ENCODE data around the gene ADD3. TPM values are rescaled to one million over a fixed set of nuclear protein-coding genes. Genes with fewer than 3 reads are reported as not detected.
A peak's percentile ranks its signal among the peaks of the same experiment; 100 is the strongest.

The ADD3 gene
- total and polyA plus RNA-seq, 9 donors = 65.3 to 110 (median 81.0) TPM

DNA sequence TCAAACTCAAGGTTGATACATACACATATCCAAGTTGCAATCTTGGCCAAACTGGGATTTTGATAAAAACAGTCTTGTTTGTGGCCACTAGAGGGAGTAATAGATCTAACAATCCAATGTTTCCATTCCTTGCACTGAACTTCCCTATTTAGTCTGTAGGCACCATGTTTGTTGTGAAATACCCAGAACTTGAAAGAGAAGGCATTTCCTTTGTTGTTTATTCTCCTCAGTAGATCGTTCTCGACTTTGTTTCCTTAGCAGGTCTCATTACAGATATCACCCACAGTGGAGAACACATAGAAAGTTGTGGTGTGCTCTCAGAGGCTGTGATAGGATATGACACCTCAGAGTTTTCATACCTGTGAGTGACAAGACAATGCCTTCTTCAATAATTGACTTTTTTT lies 129.4 kb downstream of the ADD3 start:
- TF ChIP-seq, protein P1, sequence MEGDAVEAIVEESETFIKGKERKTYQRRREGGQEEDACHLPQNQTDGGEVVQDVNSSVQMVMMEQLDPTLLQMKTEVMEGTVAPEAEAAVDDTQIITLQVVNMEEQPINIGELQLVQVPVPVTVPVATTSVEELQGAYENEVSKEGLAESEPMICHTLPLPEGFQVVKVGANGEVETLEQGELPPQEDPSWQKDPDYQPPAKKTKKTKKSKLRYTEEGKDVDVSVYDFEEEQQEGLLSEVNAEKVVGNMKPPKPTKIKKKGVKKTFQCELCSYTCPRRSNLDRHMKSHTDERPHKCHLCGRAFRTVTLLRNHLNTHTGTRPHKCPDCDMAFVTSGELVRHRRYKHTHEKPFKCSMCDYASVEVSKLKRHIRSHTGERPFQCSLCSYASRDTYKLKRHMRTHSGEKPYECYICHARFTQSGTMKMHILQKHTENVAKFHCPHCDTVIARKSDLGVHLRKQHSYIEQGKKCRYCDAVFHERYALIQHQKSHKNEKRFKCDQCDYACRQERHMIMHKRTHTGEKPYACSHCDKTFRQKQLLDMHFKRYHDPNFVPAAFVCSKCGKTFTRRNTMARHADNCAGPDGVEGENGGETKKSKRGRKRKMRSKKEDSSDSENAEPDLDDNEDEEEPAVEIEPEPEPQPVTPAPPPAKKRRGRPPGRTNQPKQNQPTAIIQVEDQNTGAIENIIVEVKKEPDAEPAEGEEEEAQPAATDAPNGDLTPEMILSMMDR (IDR thresholded peaks at IDR 0.05) = peak; percentile 41 to 94 (median 89)
- TF ChIP-seq POLR2A (IDR thresholded peaks at IDR 0.05) (peak; percentile 11), EP300 (IDR thresholded peaks at IDR 0.05) (no peak)
- H3K9me3 ChIP-seq = no peaks in the 10 kb centered on the region
- H3K36me3 ChIP-seq = no peaks in the 10 kb centered on the region
- intact Hi-C loops (cut with DNase I) = loop anchor here (2.0 to 10.0 kb wide), 9 partner anchors 70 to 418 kb away; partner anchors contain the start of gene MXI1 (in 1 of the 4)
- H3K27ac ChIP-seq = no peak overlapping the region
- WGBS, 3 donors = 0 to 1% (median 1%) methylated on average over 2 of the region's 2 CpGs
- no peak for DNase-seq
- no peak overlapping the region for H3K4me3 ChIP-seq
- peaks cover 3% of the 10 kb centered on the region for H3K4me1 ChIP-seq (ENCODE audit: insufficient read depth)
- H3K27me3 ChIP-seq = no peaks in the 10 kb centered on the region

DNA sequence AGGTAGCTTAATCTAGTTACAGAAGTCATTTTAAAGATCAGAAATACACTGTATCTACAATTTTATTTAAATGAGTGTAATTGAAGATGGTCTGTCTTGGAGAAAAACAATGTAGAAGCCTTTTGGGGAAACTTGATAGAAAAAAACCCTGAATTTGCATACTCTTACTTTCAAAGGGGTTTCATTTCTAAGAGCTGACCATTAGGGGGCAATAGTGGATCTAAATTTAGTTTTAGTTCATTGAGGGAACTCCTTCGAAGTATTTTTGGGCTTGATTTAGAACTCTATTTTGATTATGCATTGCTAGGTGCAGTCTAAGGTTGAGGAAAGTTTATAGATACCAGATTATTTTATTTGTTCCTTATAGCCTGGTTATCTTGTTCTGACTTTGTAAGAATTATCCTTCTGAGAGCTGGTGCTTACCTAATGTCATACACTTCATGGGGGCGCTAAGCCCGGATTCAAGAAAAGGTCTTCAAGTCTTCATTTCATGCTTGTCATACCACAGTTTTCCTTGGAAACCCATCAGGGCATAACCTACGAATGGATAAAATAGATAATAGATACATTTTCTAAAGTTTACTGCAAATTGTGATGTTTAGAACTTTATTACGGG lies 130.5 kb downstream of the ADD3 start:
- Histone ChIP-seq H3K36me3 (no peaks in the 10 kb centered on the region), H3K4me3 (no peak overlapping the region), H3K4me1 (ENCODE audit: insufficient read depth) (peaks cover 3% of the 10 kb centered on the region), H3K9me3 (no peaks in the 10 kb centered on the region), H3K27ac (no peak overlapping the region), H3K27me3 (no peaks in the 10 kb centered on the region)
- TF ChIP-seq POLR2A (IDR thresholded peaks at IDR 0.05) = no peak
- no peak for TF ChIP-seq EP300 (IDR thresholded peaks at IDR 0.05)
- TF ChIP-seq, protein P1 (IDR thresholded peaks at IDR 0.05) = peak; percentile 16 to 56 (median 43)
- WGBS, 3 donors = 65 to 69% (median 65%) methylated on average over 5 of the region's 5 CpGs
- DNase-seq = no peak
- intact Hi-C loops (cut with DNase I) = loop anchor here (5.0 to 10.0 kb wide), 8 partner anchors 69 to 416 kb away; partner anchors contain the start of gene MXI1 (in 1 of the 4)

DNA sequence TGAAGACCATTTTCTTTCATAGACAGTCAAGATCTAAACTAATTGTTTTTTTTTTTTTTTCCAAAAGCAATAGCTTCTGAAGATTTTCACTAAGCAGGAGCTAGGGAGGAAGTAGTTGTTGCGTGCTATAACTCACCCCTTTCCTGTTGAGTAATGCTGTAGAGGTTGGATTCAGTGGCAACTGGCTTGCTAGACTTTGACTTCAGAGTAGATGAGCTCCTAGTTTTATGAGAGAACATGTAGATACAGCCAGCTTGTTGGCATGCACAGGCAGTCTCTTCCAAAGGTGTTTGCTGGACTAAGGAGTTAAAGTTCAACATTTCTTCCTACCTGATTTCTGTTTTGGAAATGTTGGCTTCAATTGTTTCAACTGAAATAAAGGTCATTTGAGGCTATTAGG lies 133.4 kb downstream of the ADD3 start:
- DNase-seq = no peak
- peaks cover 3% of the 10 kb centered on the region for H3K4me1 ChIP-seq (ENCODE audit: insufficient read depth)
- H3K4me3 ChIP-seq = no peak overlapping the region
- H3K27ac ChIP-seq = no peak overlapping the region
- TF ChIP-seq EP300 (IDR thresholded peaks at IDR 0.05) (no peak), POLR2A (IDR thresholded peaks at IDR 0.05) (no peak)
- TF ChIP-seq, protein P1 (IDR thresholded peaks at IDR 0.05) = no peak
- intact Hi-C loops (cut with DNase I) = loop anchor here in 3 of 4 donors (5.0 to 10.0 kb wide), 3 partner anchors 64 to 404 kb away; partner anchors contain the start of gene MXI1 (in 1 of the 3)
- no peaks in the 10 kb centered on the region for H3K36me3 ChIP-seq
- no peaks in the 10 kb centered on the region for H3K27me3 ChIP-seq
- WGBS, 3 donors = 88 to 93% (median 92%) methylated on average over 1 of the region's 1 CpG
- H3K9me3 ChIP-seq = no peaks in the 10 kb centered on the region

DNA sequence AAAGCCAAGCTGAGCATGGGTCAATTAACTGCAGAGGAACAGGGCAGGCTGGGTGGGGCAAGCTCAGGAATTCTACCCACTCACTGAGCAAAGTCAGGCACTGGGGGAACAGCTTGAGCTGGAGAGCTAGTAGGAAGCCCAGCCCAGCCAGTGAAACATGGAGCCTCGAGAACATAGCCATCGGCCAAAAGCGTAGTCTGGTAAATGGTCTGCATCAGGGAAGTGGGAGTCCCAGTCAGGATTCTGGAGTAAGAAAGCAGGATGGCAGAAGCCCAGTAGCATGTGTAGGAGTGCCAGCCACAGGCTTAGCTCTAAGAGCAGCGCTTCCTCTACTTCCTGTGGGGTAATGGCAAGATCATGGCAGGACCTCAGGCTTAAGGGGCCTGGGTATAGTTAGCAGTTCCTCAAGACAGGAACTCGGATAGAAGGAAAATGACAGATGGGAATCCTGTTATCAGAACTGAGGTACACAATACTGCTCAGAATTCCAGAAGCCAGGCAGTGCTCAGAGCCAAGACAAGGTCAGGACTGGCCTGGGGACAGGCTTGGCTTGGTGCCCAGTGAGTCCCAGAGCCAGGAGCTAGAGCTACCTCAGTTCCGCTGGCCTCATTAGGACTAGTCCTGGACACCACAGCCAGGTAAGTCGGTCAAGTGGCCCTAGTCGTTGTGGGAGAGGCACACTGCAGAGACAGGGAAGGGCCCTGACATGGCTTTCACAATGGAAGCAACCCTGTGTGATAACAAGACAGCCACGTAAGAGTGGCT lies 134.3 kb downstream of the ADD3 start:
- Histone ChIP-seq H3K9me3 (no peaks in the 10 kb centered on the region), H3K27me3 (no peaks in the 10 kb centered on the region), H3K4me3 (no peak overlapping the region), H3K4me1 (ENCODE audit: insufficient read depth) (peaks cover 3% of the 10 kb centered on the region), H3K27ac (no peak overlapping the region), H3K36me3 (no peaks in the 10 kb centered on the region)
- TF ChIP-seq, protein P1 (IDR thresholded peaks at IDR 0.05) = no peak
- TF ChIP-seq EP300 (IDR thresholded peaks at IDR 0.05) (no peak), POLR2A (IDR thresholded peaks at IDR 0.05) (no peak)
- 61 to 66% (median 63%) methylated on average over 9 of the region's 9 CpGs for WGBS, 3 donors
- no peak for DNase-seq
- intact Hi-C loops (cut with DNase I) = loop anchor here in 3 of 4 donors (5.0 to 10.0 kb wide), 3 partner anchors 63 to 403 kb away; partner anchors contain the start of gene MXI1 (in 1 of the 3)

All from ovary (tissue), 9 donors.